Transverse colon (tissue), 4 donors: ENCODE measurements around the gene IKZF1.

ENCODE experiments used
- CTCF ChIP-seq, 5 experiments: fragments of 200-600 bp in 3 of 5; fragments of 450-650 bp in 2 of 5; sonication (generic) in 3 of 5; IDR thresholded peaks; 1 replicate in 2 of 5; 2 replicates in 3 of 5; pipeline ENCODE4 v1.5.1; 2016 to 2017; ENCODE audit warnings: antibody characterized with exemption in 5 of 5, inconsistent platforms in 3 of 5, mild to moderate bottlenecking in 2 of 5, moderate library complexity in 1 of 5
- POLR2AphosphoS5 ChIP-seq, 3 donors: sonication (generic); formaldehyde crosslinking; IDR thresholded peaks; one replicate each; pipeline ENCODE4 v1.6.1; 2016; ENCODE audit warnings: antibody characterized with exemption in 3 of 3

DNA sequence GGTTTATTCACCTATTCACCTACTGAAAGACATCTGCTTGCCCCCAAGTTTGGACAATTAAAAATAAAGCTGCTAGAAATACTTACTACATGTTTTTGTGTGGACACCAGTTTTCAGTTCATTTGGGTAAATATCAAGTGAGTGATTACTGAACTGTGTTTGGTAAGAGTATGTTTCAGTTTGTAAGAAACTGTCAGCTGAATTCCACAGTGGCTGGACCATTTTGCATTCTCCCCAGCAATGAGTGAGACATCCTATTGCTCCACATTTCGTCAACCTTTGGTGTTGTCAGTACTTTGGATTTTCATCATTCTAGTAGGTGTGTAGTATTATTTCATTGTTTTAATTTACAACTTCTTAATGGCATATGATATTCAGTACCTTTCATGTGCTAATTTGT lies 17.4 kb upstream of the IKZF1 start:
- TF ChIP-seq CTCF (IDR thresholded peaks at IDR 0.05) (no peak), POLR2AphosphoS5 (IDR thresholded peaks at IDR 0.05) (no peak)
